ENCODE measurements around the gene ARMC5.
"Not testable (repeated sequence)": the region's sequence is repeated elsewhere in the genome, so short reads cannot be mapped to it uniquely, and the experiment has no call there.

The ARMC5 gene

GRCh38 chr16:31458844-31459686, at the start of gene ARMC5:
Gene ARMC5 (plus strand): TSS chr16:31459501. CDS start chr16:31459525, 24 bp downstream.
- peak; percentile 99 for DNase-seq

GRCh38 chr16:31410082-31410481, 49.2 kb upstream of the ARMC5 start:
- DNase-seq = no peak

GRCh38 chr16:31411024-31411844, 48.1 kb upstream of the ARMC5 start:
- DNase-seq = no peak

- no peak for DNase-seq
Measured at GRCh38 chr16:31412750-31413149, 46.6 kb upstream of the ARMC5 start.

- no peak for DNase-seq
Measured at GRCh38 chr16:31413381-31413780, 45.9 kb upstream of the ARMC5 start.

GRCh38 chr16:31413943-31414342, 45.4 kb upstream of the ARMC5 start:
- no peak for DNase-seq

- DNase-seq = no peak
Measured at GRCh38 chr16:31414706-31415105, 44.6 kb upstream of the ARMC5 start.

- DNase-seq = no peak
Measured at GRCh38 chr16:31416371-31416770, 42.9 kb upstream of the ARMC5 start.

- not testable (repeated sequence) for DNase-seq
Measured at GRCh38 chr16:31417036-31417435, 42.3 kb upstream of the ARMC5 start.

- no peak for DNase-seq
Measured at GRCh38 chr16:31417916-31418315, 41.4 kb upstream of the ARMC5 start.

GRCh38 chr16:31420037-31420436, 39.3 kb upstream of the ARMC5 start:
- DNase-seq = no peak

- DNase-seq = no peak
Measured at GRCh38 chr16:31421587-31421986, 37.7 kb upstream of the ARMC5 start.

- no peak for DNase-seq
Measured at GRCh38 chr16:31423241-31423640, 36.1 kb upstream of the ARMC5 start.

- no peak for DNase-seq
Measured at GRCh38 chr16:31423801-31424200, 35.5 kb upstream of the ARMC5 start.

- DNase-seq = no peak
Measured at GRCh38 chr16:31427441-31428278, 31.6 kb upstream of the ARMC5 start.

GRCh38 chr16:31428279-31428597, 31.1 kb upstream of the ARMC5 start, which contains the start of gene COX6A2:
Gene COX6A2 (minus strand): TSS chr16:31428360. CDS start chr16:31428325, 35 bp downstream.
- DNase-seq = no peak

- DNase-seq = no peak
Measured at GRCh38 chr16:31428638-31429247, 30.6 kb upstream of the ARMC5 start.

- no peak for DNase-seq
Measured at GRCh38 chr16:31429314-31429713, 30.0 kb upstream of the ARMC5 start.

GRCh38 chr16:31429796-31430195, 29.5 kb upstream of the ARMC5 start:
- no peak for DNase-seq

GRCh38 chr16:31430380-31431052, 28.8 kb upstream of the ARMC5 start:
- no peak for DNase-seq

- DNase-seq = no peak
Measured at GRCh38 chr16:31435341-31436220, 23.7 kb upstream of the ARMC5 start.
